ENCODE results near the gene RPL41. TPM values are rescaled to one million over a fixed set of nuclear protein-coding genes. Genes with fewer than 3 reads are reported as not detected.
"Not testable (repeated sequence)": the region's sequence is repeated elsewhere in the genome, so short reads cannot be mapped to it uniquely, and the experiment has no call there.

The RPL41 gene
- total RNA-seq = 1,000 to 10,000 TPM in 3 of 4 donors, 100 to 1,000 TPM in 1; 966 to 4,641 (median 3,066) TPM

DNA sequence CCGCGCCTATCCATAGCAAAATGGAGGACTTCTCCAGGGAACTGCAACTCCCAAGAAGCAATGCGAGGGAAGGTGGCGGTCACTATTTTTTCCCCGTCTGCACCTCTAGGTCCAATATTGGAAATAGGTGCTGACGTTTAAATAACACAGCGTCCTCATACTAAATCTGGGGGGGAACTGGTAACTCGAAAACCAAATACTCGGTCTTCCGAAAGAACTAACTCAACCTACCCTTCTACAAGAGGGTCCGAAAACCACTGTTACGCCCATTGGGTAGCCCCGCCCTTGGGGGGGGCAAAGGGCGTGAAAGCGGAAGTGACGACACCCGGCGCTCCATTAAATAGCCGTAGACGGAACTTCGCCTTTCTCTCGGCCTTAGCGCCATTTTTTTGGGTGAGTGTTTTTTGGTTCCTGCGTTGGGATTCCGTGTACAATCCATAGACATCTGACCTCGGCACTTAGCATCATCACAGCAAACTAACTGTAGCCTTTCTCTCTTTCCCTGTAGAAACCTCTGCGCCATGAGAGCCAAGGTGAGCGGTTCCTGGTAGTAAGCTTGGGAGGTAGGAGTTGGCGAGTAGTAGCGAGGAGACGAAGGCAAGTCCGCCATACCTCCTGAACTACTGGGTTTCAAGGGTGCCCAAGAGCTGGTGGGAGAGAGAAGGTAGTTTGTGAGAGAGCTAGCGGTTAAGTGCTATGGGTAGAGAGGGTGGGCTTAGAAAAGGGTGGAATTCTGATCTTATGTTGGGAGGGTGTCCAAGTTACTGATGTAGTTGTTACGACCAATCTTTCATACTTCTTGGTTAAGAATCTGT lies at the start of gene RPL41:
RPL41 (plus strand) TSS at position 367 of the 815 bp plus-strand sequence.
- no peaks in the 10 kb centered on the region for H3K27me3 ChIP-seq
- H3K36me3 ChIP-seq = peaks cover 9 to 44% (median 25%) of the 10 kb centered on the region in 3 donors
- peak within 1 kb of the TSS; percentile 88 to 98 (median 94) for H3K27ac ChIP-seq
- peak in 3 of 4 donors; percentile 81 to 97 (median 95) for TF ChIP-seq POLR2A (IDR thresholded peaks at IDR 0.05)
- TF ChIP-seq, protein P1, sequence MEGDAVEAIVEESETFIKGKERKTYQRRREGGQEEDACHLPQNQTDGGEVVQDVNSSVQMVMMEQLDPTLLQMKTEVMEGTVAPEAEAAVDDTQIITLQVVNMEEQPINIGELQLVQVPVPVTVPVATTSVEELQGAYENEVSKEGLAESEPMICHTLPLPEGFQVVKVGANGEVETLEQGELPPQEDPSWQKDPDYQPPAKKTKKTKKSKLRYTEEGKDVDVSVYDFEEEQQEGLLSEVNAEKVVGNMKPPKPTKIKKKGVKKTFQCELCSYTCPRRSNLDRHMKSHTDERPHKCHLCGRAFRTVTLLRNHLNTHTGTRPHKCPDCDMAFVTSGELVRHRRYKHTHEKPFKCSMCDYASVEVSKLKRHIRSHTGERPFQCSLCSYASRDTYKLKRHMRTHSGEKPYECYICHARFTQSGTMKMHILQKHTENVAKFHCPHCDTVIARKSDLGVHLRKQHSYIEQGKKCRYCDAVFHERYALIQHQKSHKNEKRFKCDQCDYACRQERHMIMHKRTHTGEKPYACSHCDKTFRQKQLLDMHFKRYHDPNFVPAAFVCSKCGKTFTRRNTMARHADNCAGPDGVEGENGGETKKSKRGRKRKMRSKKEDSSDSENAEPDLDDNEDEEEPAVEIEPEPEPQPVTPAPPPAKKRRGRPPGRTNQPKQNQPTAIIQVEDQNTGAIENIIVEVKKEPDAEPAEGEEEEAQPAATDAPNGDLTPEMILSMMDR (IDR thresholded peaks at IDR 0.05) = peak in 1 of 6 experiments; percentile 25
- DNase-seq = peak; percentile 58
- H3K4me3 ChIP-seq = peak within 1 kb of the TSS; percentile 46 to 76 (median 70)
- H3K9me3 ChIP-seq = no peaks in the 10 kb centered on the region
- 0% methylated on average over 32 to 33 of the region's 34 CpGs for WGBS, 2 donors
- peaks cover 16 to 42% (median 24%) of the 10 kb centered on the region in 3 donors for H3K4me1 ChIP-seq
- intact Hi-C loops (cut with DNase I) = no loop called here

DNA sequence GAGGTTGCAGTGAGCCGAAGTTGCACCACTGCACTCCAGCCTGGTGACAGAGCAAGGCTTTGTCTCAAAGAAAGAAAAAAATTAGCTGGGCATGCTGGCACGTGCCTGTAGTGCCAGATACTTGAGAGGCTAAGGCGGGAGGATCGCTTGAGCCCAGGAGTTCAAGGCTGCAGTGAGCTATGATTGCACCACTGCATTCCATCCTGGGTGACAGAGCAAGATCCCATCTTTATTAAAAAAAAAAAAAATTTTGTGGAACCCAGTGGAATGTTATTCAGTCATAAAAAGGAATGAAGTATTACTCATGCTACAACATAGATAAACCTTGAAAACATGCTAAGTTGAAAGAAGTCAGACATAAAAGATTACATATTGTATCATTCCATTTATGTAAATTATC lies 44.8 kb upstream of the RPL41 start:
- TF ChIP-seq POLR2A (IDR thresholded peaks at IDR 0.05) = no peak
- TF ChIP-seq, protein P1 (IDR thresholded peaks at IDR 0.05) = no peak
- no peaks in the 10 kb centered on the region for H3K9me3 ChIP-seq
- no peaks in the 10 kb centered on the region for H3K27me3 ChIP-seq
- no peak overlapping the region for H3K27ac ChIP-seq
- WGBS, 2 donors = 49 to 51% methylated on average over 4 of the region's 4 CpGs
- no peaks in the 10 kb centered on the region for H3K4me1 ChIP-seq
- no peak for DNase-seq
- intact Hi-C loops (cut with DNase I) = no loop called here
- no peaks in the 10 kb centered on the region for H3K36me3 ChIP-seq
- H3K4me3 ChIP-seq = no peak overlapping the region

DNA sequence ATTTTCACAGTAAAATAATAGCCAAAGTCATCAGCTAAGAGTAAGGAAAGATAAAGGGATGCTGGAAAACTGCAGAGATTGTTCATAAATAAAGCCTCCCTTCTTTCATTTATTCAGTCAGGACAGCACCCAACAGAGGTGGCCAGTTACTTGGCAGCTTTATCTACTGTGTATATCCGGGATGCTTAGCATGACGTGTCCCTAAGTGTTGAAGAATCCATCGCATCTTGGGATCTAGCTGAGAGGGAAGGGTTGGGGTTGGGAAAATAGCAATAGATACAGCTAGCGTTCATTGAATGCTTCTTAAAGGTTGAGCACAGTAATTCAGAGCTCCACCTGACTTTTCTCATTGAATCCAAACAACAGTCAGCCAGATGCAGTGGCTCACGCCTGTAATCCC lies 42.0 kb upstream of the RPL41 start:
- no peak overlapping the region for H3K27ac ChIP-seq
- H3K4me1 ChIP-seq = peaks cover 0 to 15% (median 0%) of the 10 kb centered on the region in 3 donors
- no peak for TF ChIP-seq POLR2A (IDR thresholded peaks at IDR 0.05)
- TF ChIP-seq, protein P1 (IDR thresholded peaks at IDR 0.05) = no peak
- intact Hi-C loops (cut with DNase I) = no loop called here
- H3K9me3 ChIP-seq = no peaks in the 10 kb centered on the region
- DNase-seq = no peak
- H3K36me3 ChIP-seq = no peaks in the 10 kb centered on the region
- no peak overlapping the region for H3K4me3 ChIP-seq
- WGBS, 2 donors = 78 to 82% methylated on average over 5 of the region's 5 CpGs
- H3K27me3 ChIP-seq = no peaks in the 10 kb centered on the region

DNA sequence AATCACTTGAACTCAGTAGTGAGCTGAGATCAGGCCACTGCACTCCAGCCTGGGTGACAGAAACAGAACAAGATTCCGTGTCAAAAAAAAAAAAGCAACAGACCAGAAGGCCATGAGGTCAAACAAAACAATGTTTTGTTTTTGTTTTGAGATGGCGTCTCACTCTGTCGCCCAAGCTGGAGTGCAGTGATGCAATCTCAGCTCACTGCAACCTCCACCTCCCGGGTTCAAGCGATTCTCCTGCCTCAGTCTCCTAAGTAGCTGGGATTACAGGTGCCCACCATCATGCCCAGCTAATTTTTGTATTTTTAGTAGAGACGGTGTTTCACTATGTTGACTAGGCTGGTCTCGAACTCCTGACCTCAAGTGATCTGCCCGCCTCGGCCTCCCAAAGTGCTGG lies 38.5 kb upstream of the RPL41 start:
- H3K36me3 ChIP-seq; DNase-seq; intact Hi-C loops (cut with DNase I); H3K9me3 ChIP-seq; H3K4me3 ChIP-seq: not testable (repeated sequence)
- Histone ChIP-seq H3K4me1 (peaks cover 4 to 49% (median 6%) of the 10 kb centered on the region in 3 donors), H3K27me3 (peaks cover 0 to 12% (median 0%) of the 10 kb centered on the region in 4 donors), H3K27ac (peak overlapping the region in 2 of 4 donors; percentile 91 to 99)
- 77 to 94% methylated on average over 8 to 9 of the region's 9 CpGs for WGBS, 2 donors

DNA sequence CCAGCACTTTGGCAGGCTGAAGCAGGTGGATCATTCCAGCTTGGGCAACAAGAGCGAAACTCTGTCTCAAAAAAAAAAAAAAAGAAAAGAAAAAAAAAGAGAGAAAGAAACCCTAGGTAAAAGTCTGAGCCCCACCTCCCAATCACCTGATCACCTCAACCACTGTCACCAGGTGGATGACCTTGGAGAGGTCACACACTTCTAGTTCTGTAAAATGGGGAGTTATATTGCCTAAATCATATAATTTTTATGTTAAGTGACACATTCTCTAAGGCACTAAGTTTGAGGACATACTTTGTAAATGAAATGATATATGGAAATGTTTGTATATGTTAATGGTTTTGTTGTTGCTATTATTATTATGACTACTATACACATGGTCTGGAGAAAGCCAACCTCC lies 38.0 kb upstream of the RPL41 start:
- peaks cover 4 to 53% (median 6%) of the 10 kb centered on the region in 3 donors for H3K4me1 ChIP-seq
- H3K4me3 ChIP-seq = peak overlapping the region in 2 of 4 donors; percentile 67 to 81
- 80 to 100% methylated on average over 1 of the region's 1 CpG for WGBS, 2 donors
- H3K36me3 ChIP-seq = peaks cover 0 to 15% (median 0%) of the 10 kb centered on the region in 3 donors
- no peaks in the 10 kb centered on the region for H3K9me3 ChIP-seq
- TF ChIP-seq, protein P1 (IDR thresholded peaks at IDR 0.05) = no peak
- no peak for TF ChIP-seq POLR2A (IDR thresholded peaks at IDR 0.05)
- peaks cover 0 to 12% (median 0%) of the 10 kb centered on the region in 4 donors for H3K27me3 ChIP-seq
- intact Hi-C loops (cut with DNase I) = no loop called here
- peak overlapping the region; percentile 90 to 99 (median 94) for H3K27ac ChIP-seq
- DNase-seq = no peak

Measured in esophagus squamous epithelium (tissue), 5 donors.